ENCODE measurements around the gene RHOBTB1.

DNA sequence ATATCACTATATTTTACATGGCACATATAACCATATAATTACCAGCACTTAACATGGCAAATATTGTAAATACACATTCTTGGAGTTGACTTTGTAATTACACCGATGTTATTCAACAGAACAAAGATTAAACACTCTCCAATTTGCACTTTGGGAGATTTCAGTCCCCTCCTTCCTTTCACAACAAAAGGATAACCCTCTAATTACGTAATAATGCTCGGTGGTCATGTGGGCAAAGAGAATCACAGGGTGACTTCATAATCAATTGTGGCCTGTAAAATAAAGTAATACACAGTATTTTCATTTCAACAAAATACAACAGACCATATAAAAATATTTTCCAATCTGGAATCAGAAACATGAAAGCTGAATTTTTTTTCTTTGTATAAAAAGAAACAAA is 73.2 kb downstream of the RHOBTB1 start:
- TF ChIP-seq CTCF (IDR thresholded peaks at IDR 0.05 in 4 of 5, conservative IDR thresholded peaks at IDR 0.05 in 1 of 5) (no peak), POLR2A (IDR thresholded peaks at IDR 0.05) (no peak)
